Caco-2 (cell line): ENCODE results near the gene MYO15B. TPM values are rescaled to one million over a fixed set of nuclear protein-coding genes. Genes with fewer than 3 reads are reported as not detected.

Experiments
- BruUV-seq: library from RNA; stranded (reverse); fragments of 400-500 nt; replicated peaks from 2 replicates; lab custom pipeline; 2021; lab: Mats Ljungman, UMichigan
- CTCF ChIA-PET: fragments of 300-600 bp; sonication (Branson Sonifier 250); formaldehyde crosslinking; loops from one replicate; lab custom pipeline; 2022; ENCODE audit warnings: antibody characterized with exemption; lab: Charles Lee
- POLR2A ChIA-PET: fragments of 300-600 bp; sonication (Branson Sonifier 250); formaldehyde crosslinking; loops from one replicate; lab custom pipeline; 2022; ENCODE audit warnings: antibody characterized with exemption; lab: Charles Lee
- DNase-seq, 2 experiments: peaks; one replicate each; pipeline versions ENCODE4 v3.0.0 to v3.0.0-alpha.2; 2020 to 2022
- H3K27me3 ChIP-seq: replicated peaks from 2 replicates; pipeline ENCODE4 v1.6.0; 2011; ENCODE audit warnings: low read length; ENCODE audit not compliant: control insufficient read depth, insufficient read depth
- H3K36me3 ChIP-seq: 2 replicates; pipeline ENCODE4 v1.5.1; 2011; ENCODE audit warnings: low read length; ENCODE audit not compliant: control insufficient read depth, insufficient read depth
- H3K4me1 ChIP-seq: fragments of 250-450 bp; sonication (Bioruptor Pico); 2 replicates; pipeline ENCODE4 v1.5.1; 2020; ENCODE audit warnings: mild to moderate bottlenecking
- H3K4me3 ChIP-seq: 2 replicates; pipeline ENCODE4 v1.5.1; 2011; ENCODE audit warnings: low read depth, mild to moderate bottlenecking, control low read depth, low read length
- H3K9me3 ChIP-seq: fragments of 250-450 bp; sonication (Bioruptor Pico); 2 replicates; pipeline ENCODE4 v1.5.1; 2020; ENCODE audit warnings: mild to moderate bottlenecking, moderate library complexity
- H3K27ac Mint-ChIP-seq: one replicate; pipeline ENCODE4 v1.8.0; 2022; ENCODE audit warnings: mixed read lengths; ENCODE audit not compliant: unreplicated experiment
- H3K27me3 Mint-ChIP-seq: one replicate; pipeline ENCODE4 v1.8.0; 2022; ENCODE audit warnings: mixed read lengths; ENCODE audit not compliant: insufficient read depth, unreplicated experiment
- H3K36me3 Mint-ChIP-seq: one replicate; pipeline ENCODE4 v1.8.0; 2022; ENCODE audit warnings: mild to moderate bottlenecking, mixed read lengths; ENCODE audit not compliant: insufficient read depth, unreplicated experiment
- H3K4me1 Mint-ChIP-seq: one replicate; pipeline ENCODE4 v1.8.0; 2022; ENCODE audit warnings: low read depth, mixed read lengths; ENCODE audit not compliant: unreplicated experiment
- H3K4me3 Mint-ChIP-seq: one replicate; pipeline ENCODE4 v1.8.0; 2022; ENCODE audit warnings: mild to moderate bottlenecking, moderate library complexity, mixed read lengths; ENCODE audit not compliant: unreplicated experiment
- H3K9me3 Mint-ChIP-seq: one replicate; pipeline ENCODE4 v1.8.0; 2022; ENCODE audit warnings: mixed read lengths; ENCODE audit not compliant: unreplicated experiment
- intact Hi-C: fragments of 100-400 bp; cut with micrococcal nuclease; formaldehyde crosslinking; loops from one replicate; pipeline ENCODE4 v1.10.0; 2022; ENCODE audit not compliant: unreplicated experiment
- total RNA-seq: library from RNA; stranded (reverse); gene quantifications from 2 replicates; pipeline ENCODE4 v1.2.3, GENCODE V29; 2022
- TF ChIP-seq, protein P1 (sequence below), 2 experiments: fragments of 200-600 bp in 1 of 2; IDR thresholded peaks; 1 replicate in 1 of 2; 2 replicates in 1 of 2; pipeline versions ENCODE4 v1.5.1 to v1.8.0; 2011 to 2022; ENCODE audit warnings: antibody characterized with exemption in 1 of 2, control low read depth in 1 of 2, inconsistent platforms in 1 of 2, low read depth in 1 of 2, low read length in 1 of 2, mild to moderate bottlenecking in 1 of 2, moderate library complexity in 1 of 2; ENCODE audit not compliant: insufficient read depth in 1 of 2, severe bottlenecking in 1 of 2, unreplicated experiment in 1 of 2

The MYO15B gene
- total RNA-seq, 1 experiment from 2014 or later: 12.3 TPM

DNA sequence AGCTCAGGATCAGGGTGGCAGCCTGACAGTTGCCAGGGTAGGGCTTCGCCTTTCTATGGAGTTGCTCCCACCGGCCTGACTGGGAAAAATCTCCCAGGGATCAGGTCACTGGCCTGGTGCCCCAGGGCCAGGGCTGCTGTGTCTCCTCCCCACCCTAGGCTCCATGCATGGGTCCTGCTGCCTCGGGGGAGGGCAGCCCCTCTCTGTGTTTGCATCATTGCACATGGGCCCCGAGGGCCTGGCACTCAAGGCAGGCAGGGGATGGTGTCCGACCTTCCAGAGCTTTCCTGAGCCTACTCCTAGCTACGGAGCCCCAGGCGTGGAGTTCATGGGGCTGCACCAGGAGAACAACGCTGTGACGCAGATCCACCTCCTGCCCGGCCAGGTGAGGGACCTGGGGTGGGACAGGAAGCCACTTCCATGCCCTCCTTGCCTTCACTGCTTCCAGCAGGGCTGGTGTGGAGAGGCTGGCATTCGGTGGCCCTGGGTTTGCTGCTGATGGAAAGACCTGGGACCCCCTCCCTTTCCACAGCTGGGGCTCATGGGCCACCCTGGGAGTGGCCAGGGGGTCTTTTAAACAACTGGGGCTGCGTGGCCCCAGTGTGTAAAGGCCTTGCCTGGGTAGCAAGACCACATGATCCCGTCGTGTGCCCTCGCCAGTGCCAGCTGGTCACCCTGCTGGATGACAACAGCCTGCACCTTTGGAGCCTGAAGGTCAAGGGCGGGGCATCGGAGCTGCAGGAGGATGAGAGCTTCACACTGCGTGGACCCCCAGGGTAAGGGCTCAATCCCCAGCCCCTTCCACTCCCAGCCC is 29.5 kb upstream of the MYO15B start:
- Histone ChIP-seq H3K9me3 (no peaks in the 10 kb centered on the region), H3K36me3 (peaks cover 2% of the 10 kb centered on the region), H3K27me3 (no peaks in the 10 kb centered on the region), H3K4me1 (peaks cover 30% of the 10 kb centered on the region), H3K4me3 (no peak overlapping the region)
- Mint-ChIP-seq H3K27ac (no peak overlapping the region), H3K4me1 (peaks cover 6% of the 10 kb centered on the region), H3K9me3 (no peaks in the 10 kb centered on the region), H3K4me3 (no peak overlapping the region), H3K36me3 (peaks cover 59% of the 10 kb centered on the region), H3K27me3 (no peaks in the 10 kb centered on the region)
- BruUV-seq: no TSS peak
- CTCF ChIA-PET: no interaction called here
- TF ChIP-seq, protein P1, sequence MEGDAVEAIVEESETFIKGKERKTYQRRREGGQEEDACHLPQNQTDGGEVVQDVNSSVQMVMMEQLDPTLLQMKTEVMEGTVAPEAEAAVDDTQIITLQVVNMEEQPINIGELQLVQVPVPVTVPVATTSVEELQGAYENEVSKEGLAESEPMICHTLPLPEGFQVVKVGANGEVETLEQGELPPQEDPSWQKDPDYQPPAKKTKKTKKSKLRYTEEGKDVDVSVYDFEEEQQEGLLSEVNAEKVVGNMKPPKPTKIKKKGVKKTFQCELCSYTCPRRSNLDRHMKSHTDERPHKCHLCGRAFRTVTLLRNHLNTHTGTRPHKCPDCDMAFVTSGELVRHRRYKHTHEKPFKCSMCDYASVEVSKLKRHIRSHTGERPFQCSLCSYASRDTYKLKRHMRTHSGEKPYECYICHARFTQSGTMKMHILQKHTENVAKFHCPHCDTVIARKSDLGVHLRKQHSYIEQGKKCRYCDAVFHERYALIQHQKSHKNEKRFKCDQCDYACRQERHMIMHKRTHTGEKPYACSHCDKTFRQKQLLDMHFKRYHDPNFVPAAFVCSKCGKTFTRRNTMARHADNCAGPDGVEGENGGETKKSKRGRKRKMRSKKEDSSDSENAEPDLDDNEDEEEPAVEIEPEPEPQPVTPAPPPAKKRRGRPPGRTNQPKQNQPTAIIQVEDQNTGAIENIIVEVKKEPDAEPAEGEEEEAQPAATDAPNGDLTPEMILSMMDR (IDR thresholded peaks at IDR 0.05; ENCODE audit: insufficient read depth in 1 of 2, low read depth in 1 of 2, low read length in 1 of 2, severe bottlenecking in 1 of 2, unreplicated experiment in 1 of 2): no peak
- no peak for DNase-seq
- POLR2A ChIA-PET: no interaction called here
- intact Hi-C loops: loop anchor here (2.0 kb wide), 1 partner anchor 31 kb away; no protein-coding TSS in a partner anchor

DNA sequence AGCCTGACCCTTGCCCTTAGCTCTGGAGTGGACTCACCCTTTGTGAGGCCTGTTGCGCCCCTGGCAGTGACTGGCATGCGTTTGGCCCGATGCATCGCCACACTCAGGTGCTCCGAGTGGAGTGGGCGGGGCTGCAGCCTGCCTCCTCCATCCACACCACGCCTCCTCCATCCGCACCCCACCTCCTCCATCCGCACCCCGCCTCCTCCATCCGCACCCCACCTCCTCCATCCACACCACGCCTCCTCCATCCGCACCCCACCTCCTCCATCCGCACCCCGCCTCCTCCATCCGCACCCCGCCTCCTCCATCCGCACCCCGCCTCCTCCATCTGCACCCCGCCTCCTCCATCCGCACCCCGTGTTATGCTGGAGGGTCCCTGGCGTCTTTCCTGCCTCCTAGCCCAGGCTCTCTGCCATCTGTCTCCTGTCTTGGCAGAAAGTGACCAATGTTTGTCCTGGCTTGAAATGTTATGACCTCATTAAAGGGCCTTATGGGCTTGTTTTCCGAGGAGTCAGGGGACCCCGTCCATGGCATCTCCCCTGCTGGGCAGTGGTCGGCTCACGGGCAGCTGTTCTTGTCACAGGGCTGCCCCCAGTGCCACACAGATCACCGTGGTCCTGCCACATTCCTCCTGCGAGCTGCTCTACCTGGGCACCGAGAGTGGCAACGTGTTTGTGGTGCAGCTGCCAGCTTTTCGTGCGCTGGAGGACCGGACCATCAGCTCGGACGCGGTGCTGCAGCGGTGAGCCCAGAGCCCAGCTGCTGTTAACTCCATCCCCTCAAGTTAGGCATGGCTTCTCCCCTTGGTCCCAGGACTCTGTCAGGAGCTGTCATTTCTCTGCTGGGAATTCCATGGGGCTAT is 28.7 kb upstream of the MYO15B start:
- Mint-ChIP-seq H3K4me1 (no peaks in the 10 kb centered on the region), H3K9me3 (no peaks in the 10 kb centered on the region), H3K27me3 (no peaks in the 10 kb centered on the region), H3K36me3 (peaks cover 55% of the 10 kb centered on the region), H3K27ac (no peak overlapping the region), H3K4me3 (no peak overlapping the region)
- no peak overlapping the region for H3K4me3 ChIP-seq
- ChIA-PET CTCF (interaction anchor here (0.6 kb wide), 1 partner anchor 22 kb away, joined by 3 read pairs; no protein-coding TSS in a partner anchor), POLR2A (no interaction called here)
- H3K36me3 ChIP-seq: peaks cover 2% of the 10 kb centered on the region; the same call in 1 of the 2 replicates
- peaks cover 22% of the 10 kb centered on the region for H3K4me1 ChIP-seq
- DNase-seq: no peak
- intact Hi-C loops: no loop called here
- TF ChIP-seq, protein P1 (IDR thresholded peaks at IDR 0.05; ENCODE audit: insufficient read depth in 1 of 2, low read depth in 1 of 2, low read length in 1 of 2, severe bottlenecking in 1 of 2, unreplicated experiment in 1 of 2): no peak
- no peaks in the 10 kb centered on the region for H3K27me3 ChIP-seq
- BruUV-seq: no TSS peak
- no peaks in the 10 kb centered on the region for H3K9me3 ChIP-seq

DNA sequence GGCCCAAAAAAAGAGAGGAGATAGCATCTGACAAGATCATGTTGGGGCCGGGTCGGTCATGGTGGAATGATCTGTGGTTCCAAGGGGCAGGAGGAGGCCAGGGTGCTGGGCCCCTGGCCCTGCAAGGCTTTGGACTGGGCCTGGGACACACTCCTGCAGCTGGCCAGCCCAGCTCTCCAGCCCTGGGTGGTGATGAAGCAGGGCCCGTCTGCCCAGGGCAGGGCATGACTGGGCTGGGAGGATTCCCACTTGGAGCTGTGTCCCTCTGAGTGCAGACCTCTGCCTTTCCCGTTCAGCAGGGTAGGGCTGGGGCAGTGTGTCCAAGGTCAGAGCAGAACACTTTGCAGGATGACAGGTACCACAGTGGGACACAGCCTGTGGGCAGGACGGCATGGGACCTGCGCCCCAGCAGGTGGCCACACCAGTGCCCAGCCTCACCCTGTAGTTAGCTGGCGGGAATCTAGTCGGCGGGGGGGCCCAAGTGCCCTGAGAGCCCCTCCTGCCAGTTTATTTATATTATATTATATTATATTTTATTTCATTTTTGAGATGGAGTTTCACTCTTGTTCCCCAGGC is 27.6 kb upstream of the MYO15B start:
- H3K27me3 ChIP-seq: no peaks in the 10 kb centered on the region
- no peaks in the 10 kb centered on the region for H3K27me3 Mint-ChIP-seq
- no peak overlapping the region for H3K4me3 Mint-ChIP-seq
- peaks cover 3% of the 10 kb centered on the region; the same call in 1 of the 2 replicates for H3K36me3 ChIP-seq
- peaks cover 56% of the 10 kb centered on the region for H3K36me3 Mint-ChIP-seq
- intact Hi-C loops: no loop called here
- H3K4me1 Mint-ChIP-seq: no peaks in the 10 kb centered on the region
- H3K27ac Mint-ChIP-seq: no peak overlapping the region
- peaks cover 23% of the 10 kb centered on the region for H3K4me1 ChIP-seq
- POLR2A ChIA-PET: interaction anchor here (0.6 to 0.9 kb wide), 2 partner anchors 35 to 220 kb away, joined by 3 to 7 read pairs; no protein-coding TSS in a partner anchor
- H3K4me3 ChIP-seq: no peak overlapping the region
- no peak for DNase-seq
- TF ChIP-seq, protein P1 (IDR thresholded peaks at IDR 0.05; ENCODE audit: insufficient read depth in 1 of 2, low read depth in 1 of 2, low read length in 1 of 2, severe bottlenecking in 1 of 2, unreplicated experiment in 1 of 2): no peak
- CTCF ChIA-PET: interaction anchor here (0.6 kb wide), 1 partner anchor 17 kb away, joined by 3 read pairs; no protein-coding TSS in a partner anchor
- no peaks in the 10 kb centered on the region for H3K9me3 ChIP-seq
- BruUV-seq: no TSS peak
- H3K9me3 Mint-ChIP-seq: no peaks in the 10 kb centered on the region
